ENCODE measurements around the gene GPC1. TPM values are rescaled to one million over a fixed set of nuclear protein-coding genes. Genes with fewer than 3 reads are reported as not detected.

The GPC1 gene
- total RNA-seq, 4 donors from 2014 or later, result 112 to 188 (median 180) TPM

DNA sequence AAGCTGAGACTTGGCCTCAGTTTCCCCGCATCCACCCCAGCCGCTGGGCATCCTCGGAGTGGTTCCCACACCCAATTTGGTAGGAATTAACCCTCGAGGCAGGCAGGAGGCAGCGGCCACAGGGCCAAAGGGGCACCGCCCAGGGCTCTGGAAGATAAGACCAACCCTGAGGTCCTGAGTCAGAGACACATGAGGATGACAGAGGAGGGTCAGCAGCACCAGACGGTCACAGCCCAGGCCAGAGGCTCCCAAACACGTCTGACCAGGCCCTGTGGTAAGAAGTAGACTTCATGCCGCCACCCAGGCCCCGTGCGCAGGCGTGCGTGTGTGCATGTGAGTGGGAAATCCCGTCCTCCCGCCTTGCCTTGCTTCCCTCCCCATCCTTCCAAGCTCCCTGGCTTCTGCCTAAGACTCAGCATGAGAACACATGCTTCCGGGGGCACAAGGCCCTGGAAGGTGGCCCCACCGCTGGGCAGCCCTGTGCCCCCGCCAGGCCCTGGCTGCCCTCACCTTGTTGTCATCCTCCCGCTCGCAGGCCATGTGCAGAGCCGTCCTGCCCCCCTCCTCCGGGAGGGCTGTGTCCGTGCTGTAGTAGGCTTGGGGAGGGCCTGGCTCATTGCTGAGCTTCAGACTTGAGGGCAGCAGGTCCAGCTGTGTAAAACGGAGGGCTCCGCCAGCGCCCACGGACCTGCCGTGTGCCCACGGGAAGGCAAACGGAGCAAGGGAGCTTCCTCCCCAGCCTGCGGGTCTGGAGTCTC lies 76.1 kb downstream of the GPC1 start:
- H3K9me3 ChIP-seq, result no peaks in the 10 kb centered on the region
- no peak for DNase-seq
- in situ Hi-C loops (cut with MboI; ENCODE audit: low sequenced_read_pairs in 4 of 4), result loop anchor here in 3 of 4 donors (25.0 kb wide), 1 partner anchor 201 kb away; no protein-coding TSS in a partner anchor

DNA sequence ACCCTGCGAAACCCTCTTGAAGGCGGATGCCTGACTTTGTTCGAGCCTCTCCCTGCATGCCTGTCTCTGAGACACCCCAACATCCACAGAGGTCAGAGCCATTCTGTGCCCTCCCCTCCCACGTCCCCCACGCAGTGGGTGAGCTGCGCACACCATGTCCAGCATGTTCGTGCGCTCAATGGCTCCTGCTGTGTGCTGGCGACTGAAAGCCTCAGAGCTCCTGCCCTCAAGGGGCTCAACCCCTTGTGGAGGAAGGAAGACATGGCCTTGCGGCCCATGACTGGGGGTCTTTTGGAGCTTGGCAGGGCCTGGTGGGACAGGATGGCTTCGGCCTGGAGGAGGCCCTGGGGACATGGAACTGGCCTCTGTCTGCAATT lies 76.6 kb downstream of the GPC1 start:
- no peak for ATAC-seq
- H3K4me1 ChIP-seq, result no peaks in the 10 kb centered on the region
- no peaks in the 10 kb centered on the region for H3K9me3 ChIP-seq
- intact Hi-C loops (cut with DNase I; ENCODE audit: low total_unique reads), result no loop called here
- no peak overlapping the region for H3K27ac ChIP-seq
- no peak overlapping the region for H3K4me3 ChIP-seq
- no peak for DNase-seq
- TF ChIP-seq POLR2A (IDR thresholded peaks at IDR 0.05), result no peak
- in situ Hi-C loops (cut with MboI; ENCODE audit: low sequenced_read_pairs in 4 of 4), result loop anchor here in 3 of 4 donors (25.0 kb wide), 1 partner anchor 200 kb away; no protein-coding TSS in a partner anchor
- H3K36me3 ChIP-seq, result peaks cover 0 to 6% of the 10 kb centered on the region in 2 donors
- H3K27me3 ChIP-seq, result no peaks in the 10 kb centered on the region

More for the DNA sequence above, 76.1 kb downstream of the GPC1 start:
- TF ChIP-seq POLR2A (IDR thresholded peaks at IDR 0.05), result no peak
- TF ChIP-seq, protein P1, sequence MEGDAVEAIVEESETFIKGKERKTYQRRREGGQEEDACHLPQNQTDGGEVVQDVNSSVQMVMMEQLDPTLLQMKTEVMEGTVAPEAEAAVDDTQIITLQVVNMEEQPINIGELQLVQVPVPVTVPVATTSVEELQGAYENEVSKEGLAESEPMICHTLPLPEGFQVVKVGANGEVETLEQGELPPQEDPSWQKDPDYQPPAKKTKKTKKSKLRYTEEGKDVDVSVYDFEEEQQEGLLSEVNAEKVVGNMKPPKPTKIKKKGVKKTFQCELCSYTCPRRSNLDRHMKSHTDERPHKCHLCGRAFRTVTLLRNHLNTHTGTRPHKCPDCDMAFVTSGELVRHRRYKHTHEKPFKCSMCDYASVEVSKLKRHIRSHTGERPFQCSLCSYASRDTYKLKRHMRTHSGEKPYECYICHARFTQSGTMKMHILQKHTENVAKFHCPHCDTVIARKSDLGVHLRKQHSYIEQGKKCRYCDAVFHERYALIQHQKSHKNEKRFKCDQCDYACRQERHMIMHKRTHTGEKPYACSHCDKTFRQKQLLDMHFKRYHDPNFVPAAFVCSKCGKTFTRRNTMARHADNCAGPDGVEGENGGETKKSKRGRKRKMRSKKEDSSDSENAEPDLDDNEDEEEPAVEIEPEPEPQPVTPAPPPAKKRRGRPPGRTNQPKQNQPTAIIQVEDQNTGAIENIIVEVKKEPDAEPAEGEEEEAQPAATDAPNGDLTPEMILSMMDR (IDR thresholded peaks at IDR 0.05 in 4 of 5, conservative IDR thresholded peaks at IDR 0.05 in 1 of 5), result no peak
- Histone ChIP-seq H3K27me3 (no peaks in the 10 kb centered on the region), H3K36me3 (peaks cover 0 to 6% of the 10 kb centered on the region in 2 donors), H3K4me1 (no peaks in the 10 kb centered on the region), H3K4me3 (no peak overlapping the region), H3K27ac (no peak overlapping the region)
- ATAC-seq, result no peak
- intact Hi-C loops (cut with DNase I; ENCODE audit: low total_unique reads), result no loop called here

GRCh38 chr2:240512666-240513535 lies 77.4 kb downstream of the GPC1 start:
- ATAC-seq (no peak), DNase-seq (no peak)
- in situ Hi-C loops (cut with MboI; ENCODE audit: low sequenced_read_pairs in 4 of 4), result loop anchor here in 3 of 4 donors (25.0 kb wide), 1 partner anchor 199 kb away; no protein-coding TSS in a partner anchor
- Histone ChIP-seq H3K27ac (no peak overlapping the region), H3K27me3 (no peaks in the 10 kb centered on the region), H3K36me3 (peaks cover 0 to 6% of the 10 kb centered on the region in 2 donors), H3K4me3 (no peak overlapping the region), H3K4me1 (no peaks in the 10 kb centered on the region), H3K9me3 (no peaks in the 10 kb centered on the region)
- TF ChIP-seq, protein P1 (IDR thresholded peaks at IDR 0.05 in 4 of 5, conservative IDR thresholded peaks at IDR 0.05 in 1 of 5), result no peak
- TF ChIP-seq POLR2A (IDR thresholded peaks at IDR 0.05), result no peak
- intact Hi-C loops (cut with DNase I; ENCODE audit: low total_unique reads), result no loop called here

- no peak for TF ChIP-seq POLR2A (IDR thresholded peaks at IDR 0.05)
- TF ChIP-seq, protein P1 (IDR thresholded peaks at IDR 0.05 in 4 of 5, conservative IDR thresholded peaks at IDR 0.05 in 1 of 5), result peak; percentile 40 to 77 (median 69)
- Histone ChIP-seq H3K27me3 (no peaks in the 10 kb centered on the region), H3K36me3 (peaks cover 0 to 5% of the 10 kb centered on the region in 2 donors), H3K9me3 (no peaks in the 10 kb centered on the region), H3K27ac (no peak overlapping the region), H3K4me1 (no peaks in the 10 kb centered on the region), H3K4me3 (no peak overlapping the region)
- intact Hi-C loops (cut with DNase I; ENCODE audit: low total_unique reads) (no loop called here), in situ Hi-C loops (cut with MboI; ENCODE audit: low sequenced_read_pairs in 4 of 4) (loop anchor here in 3 of 4 donors (25.0 kb wide), 1 partner anchor 199 kb away; no protein-coding TSS in a partner anchor)
- DNase-seq (peak; percentile 17 to 56), ATAC-seq (peak in 1 of 2 donors; percentile 39)
These were observed 78.3 kb downstream of the GPC1 start for GRCh38 chr2:240513549-240514287.
